PFSK-1 (cell line): ENCODE data around the gene GPR21.

Experiments
- FOXP2 ChIP-seq: optimal IDR thresholded peaks from 2 replicates; pipeline ENCODE3; 2011; ENCODE audit warnings: borderline replicate concordance, control low read depth, inconsistent platforms; ENCODE audit not compliant: insufficient read depth; ENCODE audit errors: extremely low read length, extremely low read depth
- POLR2AphosphoS5 ChIP-seq: IDR thresholded peaks from 2 replicates; pipeline ENCODE4 v1.6.1; 2012; ENCODE audit warnings: low read depth, mild to moderate bottlenecking, control low read depth, low read length, moderate library complexity
- SIN3A ChIP-seq: IDR thresholded peaks from 2 replicates; pipeline ENCODE4 v1.6.1; 2012; ENCODE audit warnings: mild to moderate bottlenecking, low read length, moderate library complexity, borderline replicate concordance; ENCODE audit not compliant: insufficient read depth
- TAF1 ChIP-seq: IDR thresholded peaks from 2 replicates; pipeline ENCODE4 v1.6.1; 2012; ENCODE audit warnings: low read length, control low read depth, borderline replicate concordance; ENCODE audit not compliant: insufficient read depth
- TF ChIP-seq, protein P1 (sequence below), 2 experiments: IDR thresholded peaks; 2 replicates each; pipeline versions ENCODE4 v1.6.1 to v1.8.0; 2011 to 2012; ENCODE audit warnings: low read depth in 2 of 2, low read length in 2 of 2, control low read depth in 1 of 2, inconsistent platforms in 1 of 2, mild to moderate bottlenecking in 1 of 2, moderate library complexity in 1 of 2; ENCODE audit not compliant: insufficient read depth in 1 of 2

Gene GPR21

DNA sequence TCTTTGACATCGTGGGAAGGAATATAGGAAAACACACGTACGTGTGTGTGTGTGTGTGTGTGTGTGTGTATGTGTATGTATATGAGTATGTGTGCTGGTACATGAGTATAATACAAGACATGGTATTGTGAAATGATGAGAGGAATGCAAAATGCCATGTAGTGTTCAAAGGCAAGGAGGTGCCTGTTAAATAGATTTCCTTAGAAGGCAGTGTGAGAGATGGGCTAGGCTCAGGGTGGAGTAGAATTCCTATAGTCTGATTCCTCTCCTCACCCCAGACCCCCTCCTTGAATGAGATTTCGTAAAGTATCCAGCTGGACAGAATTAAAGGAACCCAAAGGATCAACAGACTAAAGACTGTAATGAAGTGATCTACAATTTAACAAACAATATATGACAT lies 11.1 kb downstream of the GPR21 start:
- no peak for TF ChIP-seq TAF1
- no peak for TF ChIP-seq SIN3A
- TF ChIP-seq POLR2AphosphoS5, result no peak
- TF ChIP-seq FOXP2, result no peak
- TF ChIP-seq, protein P1, sequence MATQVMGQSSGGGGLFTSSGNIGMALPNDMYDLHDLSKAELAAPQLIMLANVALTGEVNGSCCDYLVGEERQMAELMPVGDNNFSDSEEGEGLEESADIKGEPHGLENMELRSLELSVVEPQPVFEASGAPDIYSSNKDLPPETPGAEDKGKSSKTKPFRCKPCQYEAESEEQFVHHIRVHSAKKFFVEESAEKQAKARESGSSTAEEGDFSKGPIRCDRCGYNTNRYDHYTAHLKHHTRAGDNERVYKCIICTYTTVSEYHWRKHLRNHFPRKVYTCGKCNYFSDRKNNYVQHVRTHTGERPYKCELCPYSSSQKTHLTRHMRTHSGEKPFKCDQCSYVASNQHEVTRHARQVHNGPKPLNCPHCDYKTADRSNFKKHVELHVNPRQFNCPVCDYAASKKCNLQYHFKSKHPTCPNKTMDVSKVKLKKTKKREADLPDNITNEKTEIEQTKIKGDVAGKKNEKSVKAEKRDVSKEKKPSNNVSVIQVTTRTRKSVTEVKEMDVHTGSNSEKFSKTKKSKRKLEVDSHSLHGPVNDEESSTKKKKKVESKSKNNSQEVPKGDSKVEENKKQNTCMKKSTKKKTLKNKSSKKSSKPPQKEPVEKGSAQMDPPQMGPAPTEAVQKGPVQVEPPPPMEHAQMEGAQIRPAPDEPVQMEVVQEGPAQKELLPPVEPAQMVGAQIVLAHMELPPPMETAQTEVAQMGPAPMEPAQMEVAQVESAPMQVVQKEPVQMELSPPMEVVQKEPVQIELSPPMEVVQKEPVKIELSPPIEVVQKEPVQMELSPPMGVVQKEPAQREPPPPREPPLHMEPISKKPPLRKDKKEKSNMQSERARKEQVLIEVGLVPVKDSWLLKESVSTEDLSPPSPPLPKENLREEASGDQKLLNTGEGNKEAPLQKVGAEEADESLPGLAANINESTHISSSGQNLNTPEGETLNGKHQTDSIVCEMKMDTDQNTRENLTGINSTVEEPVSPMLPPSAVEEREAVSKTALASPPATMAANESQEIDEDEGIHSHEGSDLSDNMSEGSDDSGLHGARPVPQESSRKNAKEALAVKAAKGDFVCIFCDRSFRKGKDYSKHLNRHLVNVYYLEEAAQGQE (IDR thresholded peaks at IDR 0.05; ENCODE audit: insufficient read depth in 1 of 2, low read depth in 2 of 2, low read length in 2 of 2), result no peak

DNA sequence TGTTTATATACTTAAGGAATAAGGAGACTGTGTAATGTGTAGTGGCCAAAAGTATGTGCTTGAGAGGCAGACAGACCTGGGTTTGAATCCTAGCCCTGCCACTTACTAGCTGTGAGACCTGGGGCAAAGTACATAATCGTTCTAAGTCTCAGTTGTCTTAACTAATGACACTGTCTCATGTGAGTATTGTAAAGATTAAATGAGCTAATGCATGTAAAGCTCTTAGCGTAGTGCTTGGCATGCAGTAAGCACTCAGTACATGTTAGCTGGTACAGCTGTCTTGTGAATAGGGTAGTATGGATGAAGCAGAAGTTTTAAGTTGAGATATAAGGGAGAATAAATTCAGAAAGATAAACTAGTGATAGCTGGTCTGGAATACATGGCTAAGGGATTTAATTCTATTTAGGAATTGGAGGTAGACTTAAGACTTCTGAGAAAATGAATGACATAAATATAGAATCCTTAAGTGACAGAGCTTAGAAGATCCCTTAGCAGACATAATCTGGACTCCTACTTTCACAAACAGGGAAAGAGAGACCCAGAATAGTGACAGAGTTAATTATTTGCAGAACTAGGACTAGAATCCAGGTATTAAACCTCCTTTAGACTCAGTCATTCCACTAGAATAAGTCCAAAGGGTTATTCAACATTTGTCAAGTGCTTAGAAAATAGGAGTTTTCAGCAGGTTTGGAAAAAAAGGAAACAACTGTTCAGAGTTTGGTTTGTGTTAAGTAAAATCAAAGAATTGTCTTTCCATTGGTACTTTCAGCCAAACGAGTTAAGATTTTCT lies 13.1 kb downstream of the GPR21 start:
- TF ChIP-seq FOXP2 (no peak), POLR2AphosphoS5 (no peak), SIN3A (no peak), TAF1 (no peak)
- TF ChIP-seq, protein P1 (IDR thresholded peaks at IDR 0.05; ENCODE audit: insufficient read depth in 1 of 2, low read depth in 2 of 2, low read length in 2 of 2), result no peak

DNA sequence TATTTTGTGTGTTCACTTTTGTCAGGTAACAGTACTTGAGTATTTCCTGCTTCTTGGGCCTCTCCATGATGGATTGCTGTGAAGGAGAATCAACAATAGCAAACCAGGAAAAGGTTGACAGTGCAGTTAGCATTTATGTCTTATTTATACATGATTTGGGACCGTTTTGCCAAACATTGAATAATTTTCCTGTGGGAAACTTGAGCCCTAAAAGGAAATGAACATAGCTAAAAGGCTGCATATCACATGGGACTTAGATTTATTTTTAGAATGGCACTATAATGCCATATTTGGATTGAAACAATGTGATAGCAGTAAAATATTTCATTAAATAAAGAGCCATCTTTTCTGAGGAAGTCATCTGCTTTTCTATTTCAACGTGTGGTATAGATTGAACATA lies 15.3 kb downstream of the GPR21 start:
- TF ChIP-seq FOXP2 (no peak), POLR2AphosphoS5 (no peak), TAF1 (no peak), SIN3A (no peak)
- TF ChIP-seq, protein P1 (IDR thresholded peaks at IDR 0.05; ENCODE audit: insufficient read depth in 1 of 2, low read depth in 2 of 2, low read length in 2 of 2), result no peak

DNA sequence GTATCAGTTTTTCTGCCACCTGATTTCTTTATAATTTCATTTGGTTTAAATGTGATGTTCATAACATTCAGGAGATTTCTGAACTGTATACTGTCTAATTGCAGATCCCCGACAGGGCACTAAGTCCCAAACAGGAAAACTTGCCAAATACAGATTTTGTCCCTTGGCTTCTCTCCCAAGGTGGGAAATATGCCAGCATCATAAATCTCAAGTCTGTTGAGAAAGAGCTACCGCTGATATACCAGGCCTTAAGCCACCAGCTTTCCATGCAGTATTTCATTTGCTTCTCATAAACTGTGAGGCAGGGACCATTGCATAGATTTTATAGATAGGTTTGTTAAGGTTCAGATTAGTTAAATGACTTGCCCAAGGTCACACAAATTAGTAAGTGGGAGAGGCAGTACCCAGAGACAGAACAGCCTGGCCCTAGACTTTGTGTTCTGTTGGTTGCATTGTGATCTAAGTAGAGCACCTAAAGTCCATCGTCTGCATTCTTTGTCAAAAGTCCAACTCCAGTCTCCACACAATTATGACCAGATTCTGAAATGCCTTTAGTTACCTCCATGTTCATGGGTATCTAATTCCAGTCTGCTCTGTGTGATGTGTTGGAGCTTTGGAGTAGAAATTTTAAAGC lies 16.2 kb downstream of the GPR21 start:
- TF ChIP-seq, protein P1 (IDR thresholded peaks at IDR 0.05; ENCODE audit: insufficient read depth in 1 of 2, low read depth in 2 of 2, low read length in 2 of 2), result no peak
- TF ChIP-seq POLR2AphosphoS5 (no peak), SIN3A (no peak), FOXP2 (no peak), TAF1 (no peak)

DNA sequence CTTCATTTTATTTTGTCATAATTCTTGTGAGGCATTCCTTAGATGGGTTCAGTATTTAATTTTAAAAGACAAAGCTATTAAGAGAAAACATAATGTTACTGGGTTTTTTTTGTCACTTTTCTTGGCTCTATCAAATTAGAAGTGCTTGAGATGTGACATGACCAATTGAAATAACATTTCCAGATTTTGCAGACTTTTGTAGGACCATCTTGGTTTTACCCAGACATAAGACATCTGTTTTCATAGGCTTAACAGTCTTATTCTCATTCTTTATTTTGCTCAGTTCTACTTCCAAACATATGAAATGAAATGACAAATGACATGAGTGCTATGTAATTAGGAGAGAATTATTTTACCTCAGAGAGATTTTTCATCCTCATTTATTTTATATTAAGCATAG lies 19.6 kb downstream of the GPR21 start:
- TF ChIP-seq, protein P1 (IDR thresholded peaks at IDR 0.05; ENCODE audit: insufficient read depth in 1 of 2, low read depth in 2 of 2, low read length in 2 of 2), result no peak
